Hematopoietic multipotent progenitor cell (in vitro differentiated cells): Measurements from ENCODE around the gene HDAC9. TPM values are rescaled to one million over a fixed set of nuclear protein-coding genes. Genes with fewer than 3 reads are reported as not detected.
"Not testable (repeated sequence)": the region's sequence is repeated elsewhere in the genome, so short reads cannot be mapped to it uniquely, and the experiment has no call there.

ENCODE experiments used
- DNase-seq, 3 donors: peaks; one replicate each; pipeline ENCODE4 v3.0.0-alpha.2; 2011 to 2015; ENCODE audit warnings: low read depth in 2 of 3, low spot score in 2 of 3
- total RNA-seq: library from RNA; depleted of rRNA; stranded (reverse); fragments of >200 nt; gene quantifications from one replicate; pipeline ENCODE4 v1.2.3, GENCODE V29; 2012

The HDAC9 gene
- total RNA-seq, 1 donor: 10.2 TPM

GRCh38 chr7:18698258-18698734, 202.7 kb downstream of the HDAC9 start:
- DNase-seq: no peak

DNA sequence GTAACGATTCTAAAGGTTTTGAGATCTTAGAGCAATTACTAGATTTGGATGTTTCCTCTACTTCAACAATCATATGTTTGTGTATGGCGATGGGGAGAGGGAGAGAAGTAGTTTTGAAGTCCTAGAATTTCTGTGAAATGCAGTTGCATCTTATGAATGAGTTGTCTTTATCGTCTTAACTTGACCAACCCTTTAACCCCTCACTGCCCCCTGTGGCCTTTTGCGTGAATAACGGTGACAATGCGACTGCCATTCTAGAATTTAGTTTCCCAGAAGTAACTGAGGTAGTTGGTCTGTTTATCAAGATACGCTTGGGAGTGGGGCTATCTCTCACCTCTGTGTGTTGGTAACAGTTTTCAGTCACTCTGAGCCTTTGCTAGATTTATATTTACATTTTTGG, 204.6 kb downstream of the HDAC9 start:
- DNase-seq: no peak

DNA sequence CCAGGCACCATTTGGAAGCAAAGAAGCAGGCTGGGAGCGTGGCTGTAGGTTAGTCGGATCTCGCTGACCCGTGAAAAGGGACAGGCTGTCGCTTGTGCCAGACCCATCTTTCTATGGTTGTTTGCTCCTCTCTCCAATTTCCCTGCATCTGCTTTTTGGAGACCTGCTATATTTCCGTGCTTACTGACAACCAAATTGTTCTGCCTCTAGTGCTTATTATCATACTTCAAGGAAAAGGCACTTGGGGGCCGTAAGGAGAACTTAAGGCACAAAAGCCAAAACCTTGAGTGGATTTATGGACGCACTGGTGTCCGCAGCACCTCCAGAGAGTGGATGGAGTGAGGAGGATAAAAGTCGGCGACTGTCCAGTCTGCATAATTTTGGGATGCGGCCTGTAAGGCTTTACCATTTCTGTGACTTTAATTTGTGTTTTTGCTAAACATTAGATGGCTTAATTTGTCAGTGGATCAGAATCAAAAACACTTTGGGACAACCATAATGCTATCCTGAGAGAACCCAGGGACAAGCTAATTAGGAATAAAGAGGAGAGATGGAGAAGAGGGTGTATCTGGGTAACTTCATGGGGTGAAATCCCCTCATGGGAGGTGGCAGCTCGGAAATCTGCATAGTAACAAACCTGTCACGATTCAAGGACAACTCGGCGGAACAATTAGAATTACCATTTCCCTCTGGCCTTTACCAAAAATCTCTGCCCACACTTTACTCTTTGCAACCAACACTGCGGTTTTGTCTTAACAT, 206.7 kb downstream of the HDAC9 start:
- no peak for DNase-seq

GRCh38 chr7:18703685-18704084, 208.1 kb downstream of the HDAC9 start:
- DNase-seq: no peak

GRCh38 chr7:18706670-18707069, 211.1 kb downstream of the HDAC9 start:
- DNase-seq: no peak

DNA sequence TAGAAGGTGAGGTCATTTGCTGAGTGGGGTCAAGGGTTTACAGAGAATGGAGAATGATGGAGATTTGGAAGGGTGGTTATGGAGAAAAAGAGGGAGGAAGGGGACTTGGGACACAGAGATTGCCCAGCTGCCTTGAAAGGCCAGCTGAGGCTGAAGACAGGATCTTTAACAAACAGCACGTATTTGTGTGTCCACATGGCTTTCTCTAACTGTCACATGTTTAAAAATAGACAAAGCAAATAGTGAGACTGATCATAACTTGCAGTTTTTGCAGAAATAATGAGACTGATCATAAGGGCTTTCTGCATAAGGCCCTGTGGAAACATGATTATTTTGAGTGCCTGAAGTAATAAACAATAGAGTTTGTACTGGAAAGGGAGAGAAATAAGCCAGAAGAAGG, 212.7 kb downstream of the HDAC9 start:
- DNase-seq: no peak

DNA sequence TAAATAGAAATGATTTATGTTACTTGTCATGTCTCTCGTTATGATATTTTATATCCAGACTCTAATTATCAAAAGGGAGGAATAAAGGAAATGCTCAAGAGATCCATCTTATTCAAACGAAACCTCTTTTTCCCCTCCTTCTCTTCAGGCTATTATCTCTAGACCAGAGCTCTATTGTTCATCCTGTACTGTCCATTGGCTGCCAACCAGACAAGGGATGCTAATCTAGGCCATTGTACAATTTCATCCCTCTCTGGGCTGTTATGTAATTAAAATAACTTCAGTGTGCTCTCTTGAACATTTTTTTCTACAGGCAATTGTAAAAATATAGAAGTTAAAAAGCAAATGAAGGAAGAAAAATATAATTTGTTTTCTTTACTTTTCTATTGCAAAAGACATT, 220.4 kb downstream of the HDAC9 start:
- DNase-seq: no peak

DNA sequence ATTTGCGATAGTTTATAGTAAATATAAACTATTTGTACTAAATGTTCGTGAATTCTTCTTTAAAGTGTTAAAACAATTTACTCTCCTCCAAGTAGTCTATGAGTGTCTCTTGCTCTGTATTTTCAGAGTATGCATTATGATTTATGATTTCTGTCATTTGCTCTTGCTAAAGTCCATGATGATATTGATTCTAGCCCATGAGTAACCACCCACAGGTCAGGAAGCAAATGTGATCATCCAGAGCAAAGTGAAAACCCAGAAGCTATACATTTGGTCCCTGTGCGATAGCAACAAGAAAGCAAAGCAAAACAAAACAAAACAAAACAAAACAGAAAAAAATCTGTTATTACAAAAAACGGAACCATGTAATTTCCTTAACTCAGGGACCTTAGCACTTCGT, 225.9 kb downstream of the HDAC9 start:
- no peak for DNase-seq

DNA sequence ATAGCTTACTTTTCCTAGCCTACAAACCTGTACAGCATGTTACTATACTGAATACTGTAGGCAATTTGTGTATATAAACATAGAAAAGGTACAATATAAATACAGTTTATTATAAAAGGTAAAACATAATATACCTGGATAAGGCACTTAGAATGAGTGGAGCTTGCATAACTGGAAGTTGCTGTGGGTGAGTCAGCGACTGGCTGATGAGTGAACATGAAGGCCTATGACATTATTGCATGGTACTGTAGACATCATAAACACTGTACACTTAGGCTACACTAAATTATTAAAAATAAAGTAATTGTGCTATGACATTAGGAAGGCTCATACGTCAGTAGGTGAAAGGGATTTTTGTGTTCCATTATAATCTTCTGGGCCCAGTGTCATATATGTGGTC, 228.8 kb downstream of the HDAC9 start:
- DNase-seq: no peak

- DNase-seq: no peak
These were observed 231.7 kb downstream of the HDAC9 start for GRCh38 chr7:18727115-18727870.

DNA sequence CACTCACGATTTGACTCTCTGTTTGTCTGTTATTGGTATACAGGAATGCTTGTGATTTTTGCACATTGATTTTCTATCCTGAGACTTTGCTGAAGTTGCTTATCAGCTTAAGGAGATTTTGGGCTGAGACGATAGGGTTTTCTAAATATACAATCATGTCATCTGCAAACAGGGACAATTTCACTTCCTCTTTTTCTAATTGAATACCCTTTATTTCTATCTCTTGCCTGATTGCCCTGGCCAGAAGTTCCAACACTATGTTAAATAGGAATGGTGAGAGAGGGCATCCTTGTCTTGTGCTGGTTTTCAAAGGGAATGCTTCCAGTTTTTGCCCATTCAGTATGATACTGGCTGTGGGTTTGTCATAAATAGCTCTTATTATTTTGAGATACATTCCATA, 240.5 kb downstream of the HDAC9 start:
- DNase-seq: not testable (repeated sequence)

DNA sequence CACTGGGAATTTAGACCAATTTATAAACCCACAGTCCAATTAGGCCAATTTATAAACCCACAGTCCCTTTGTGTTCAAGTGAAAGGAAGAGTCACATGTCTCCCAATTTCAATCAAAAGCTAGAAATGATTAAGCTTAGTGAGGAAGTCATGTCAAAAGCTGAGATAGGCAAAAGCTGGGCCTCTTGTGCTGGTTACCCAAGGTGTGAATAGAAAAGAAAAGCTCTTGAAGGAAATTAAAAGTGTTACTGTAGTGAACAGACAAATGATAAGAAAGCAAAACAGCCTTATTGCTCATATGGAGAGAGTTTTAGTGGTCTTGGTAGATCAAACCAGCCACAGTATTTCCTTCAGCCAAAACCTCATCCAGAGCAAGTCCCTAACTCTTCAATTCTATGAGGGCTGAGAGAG, 245.0 kb downstream of the HDAC9 start:
- DNase-seq: no peak

- DNase-seq: no peak
These were observed 258.5 kb downstream of the HDAC9 start for GRCh38 chr7:18753972-18754610.

DNA sequence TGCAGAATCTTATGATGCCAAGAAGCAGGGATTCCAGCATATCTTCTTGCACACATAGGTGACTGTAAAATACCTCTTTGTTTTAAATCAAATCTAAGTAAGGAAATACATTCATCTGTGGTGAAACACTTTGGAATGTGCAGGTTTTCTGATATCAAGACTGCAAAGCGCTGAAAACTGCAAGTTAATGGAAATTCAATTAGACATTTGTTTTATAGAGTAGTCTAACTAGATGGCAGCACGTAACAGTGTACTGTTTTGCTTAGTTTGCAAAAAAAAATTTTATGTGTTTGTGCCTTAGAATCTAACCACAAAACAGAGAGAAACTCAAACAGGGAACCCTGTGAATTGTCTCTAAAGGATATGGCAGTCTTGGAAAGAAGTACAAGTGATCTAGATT, 259.2 kb downstream of the HDAC9 start:
- DNase-seq: no peak

DNA sequence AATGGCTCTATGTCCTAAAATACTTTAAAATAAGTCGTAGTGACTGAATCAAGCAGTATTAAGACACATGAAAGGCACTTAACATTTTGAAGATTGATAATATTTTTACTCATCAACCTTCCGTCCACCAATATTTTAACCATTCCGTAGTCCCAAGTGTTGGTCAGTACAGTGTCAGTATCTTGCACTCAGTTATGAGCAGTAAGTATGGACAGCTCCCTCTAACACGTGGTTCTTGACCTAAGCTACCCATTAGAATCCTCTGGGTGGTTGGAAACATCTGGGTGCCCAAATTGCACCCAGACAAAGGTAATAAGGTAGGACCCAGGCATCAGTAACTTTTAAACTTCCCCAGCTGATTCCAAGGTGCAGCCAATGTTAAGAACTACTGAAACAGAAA, 260.2 kb downstream of the HDAC9 start:
- DNase-seq: no peak

DNA sequence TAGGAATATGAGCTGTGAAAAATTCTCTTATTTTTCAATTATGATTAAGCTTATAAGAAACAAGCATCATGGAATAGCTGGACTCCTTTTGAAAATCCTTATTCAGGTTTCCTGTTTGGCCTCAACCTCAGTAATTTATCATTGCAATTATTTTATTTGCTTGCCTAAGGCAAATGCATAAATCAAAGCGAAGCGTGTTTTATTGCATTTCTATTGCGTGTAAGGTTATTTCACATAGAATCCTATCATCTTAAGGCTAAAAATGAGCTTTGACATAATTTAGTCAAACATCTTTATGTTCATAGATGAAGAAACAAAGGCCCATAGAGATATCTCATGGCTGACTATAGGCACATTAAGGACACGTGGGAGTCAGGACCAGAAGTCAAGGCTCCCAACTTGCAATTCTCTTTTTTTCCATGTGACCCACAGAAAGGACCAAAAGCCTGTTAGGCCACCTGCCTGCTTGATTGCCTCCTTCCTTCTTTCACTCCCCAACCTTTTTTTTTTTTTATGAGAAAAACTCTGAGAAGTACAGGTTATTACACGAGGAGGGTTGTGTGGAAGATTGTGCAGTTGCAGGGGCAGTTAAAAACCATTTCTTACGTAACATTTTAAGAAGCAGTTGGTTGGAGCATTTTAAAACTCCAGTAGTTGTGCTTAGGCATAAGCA, 261.0 kb downstream of the HDAC9 start:
- DNase-seq: no peak

GRCh38 chr7:18760046-18760445, 264.5 kb downstream of the HDAC9 start:
- DNase-seq: no peak

GRCh38 chr7:18760631-18761445, 265.3 kb downstream of the HDAC9 start:
- DNase-seq: no peak

GRCh38 chr7:18762189-18762588, 266.6 kb downstream of the HDAC9 start:
- no peak for DNase-seq

DNA sequence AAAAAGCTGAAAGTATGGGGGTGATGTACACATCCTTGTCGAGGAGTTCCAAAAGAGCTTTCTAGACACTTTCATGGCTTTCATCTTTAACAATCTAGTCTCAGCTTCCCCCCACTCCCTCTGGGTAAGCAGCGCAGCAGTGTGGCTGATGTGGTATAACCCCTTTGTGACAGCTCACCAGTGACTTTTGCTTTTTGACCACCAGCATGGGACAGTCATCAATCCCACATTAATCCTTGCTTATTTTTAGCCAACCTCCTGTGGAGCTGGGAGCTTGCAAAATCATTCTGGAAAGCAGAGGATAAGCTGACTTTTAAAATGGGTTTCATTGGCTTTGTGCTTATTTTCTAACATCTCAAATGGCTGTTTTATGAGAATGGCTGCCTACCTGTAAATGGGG, 272.7 kb downstream of the HDAC9 start:
- DNase-seq: no peak
